ENCODE data around the gene TNFRSF13B.

The TNFRSF13B gene

DNA sequence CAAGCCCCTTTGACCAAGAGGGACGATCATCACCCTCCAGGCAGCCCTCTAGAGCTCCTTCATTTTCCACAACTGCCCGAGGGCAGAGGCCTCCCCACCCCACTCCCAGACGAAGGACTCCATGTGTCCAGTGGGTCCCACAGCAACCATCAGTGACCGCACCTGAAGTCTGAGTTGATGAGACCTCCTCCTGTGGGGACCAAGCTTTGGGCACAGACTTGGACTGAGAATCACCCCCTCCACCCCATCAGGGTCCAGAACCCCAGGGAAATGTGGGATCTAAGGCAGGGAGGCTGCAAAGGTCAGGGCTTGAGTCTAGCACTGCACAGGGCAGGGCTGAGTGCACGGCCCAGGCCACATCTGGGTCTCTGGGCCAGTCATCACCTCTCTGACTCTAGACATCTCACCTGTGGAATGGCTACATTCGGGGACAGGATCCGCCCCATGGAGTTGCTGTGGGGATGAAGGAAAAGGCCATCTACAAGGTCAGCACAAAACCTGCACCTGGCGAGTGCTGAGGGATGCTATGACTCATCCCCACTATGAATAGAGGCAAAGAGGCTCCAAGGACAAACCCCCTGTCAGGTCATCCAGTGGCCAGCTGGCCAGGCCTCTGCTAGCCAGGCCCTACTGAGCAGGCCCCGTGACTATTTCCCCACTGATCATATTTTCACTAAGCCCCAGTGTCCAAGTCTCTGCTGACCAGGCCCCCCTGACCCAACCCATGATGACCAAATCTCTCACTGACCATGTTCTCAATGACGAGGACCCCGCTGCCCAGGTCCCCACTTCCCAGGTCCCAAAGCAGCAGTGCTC lies 38.4 kb downstream of the TNFRSF13B start:
- Histone ChIP-seq H3K36me3 (ENCODE audit: control insufficient read depth in 1 of 2, insufficient read depth in 2 of 2, low read depth in 1 of 2, low read length in 2 of 2) (no peaks in the 10 kb centered on the region), H4K91ac (ENCODE audit: low read length) (no peak overlapping the region), H3K14ac (ENCODE audit: low read length in 2 of 2) (peak overlapping the region in 1 of 2 experiments; percentile 31), H2BK5ac (ENCODE audit: low read depth, low read length, poor library complexity, severe bottlenecking) (no peak overlapping the region), H3K4me2 (ENCODE audit: low read length, poor library complexity, severe bottlenecking) (no peak overlapping the region), H3K18ac (ENCODE audit: low read depth in 1 of 2, low read length in 2 of 2) (no peak overlapping the region), H3K27me3 (ENCODE audit: control insufficient read depth in 1 of 2, insufficient read depth in 1 of 2, low read length in 2 of 2) (peaks cover 31 to 61% of the 10 kb centered on the region in 2 experiments), H3K9me3 (ENCODE audit: control insufficient read depth, low read length) (no peaks in the 10 kb centered on the region), H2AFZ (ENCODE audit: low read depth, low read length) (no peak overlapping the region), H3K4ac (ENCODE audit: low read depth in 1 of 2, low read length in 2 of 2) (no peak overlapping the region), H3K9ac (ENCODE audit: low read length) (no peak overlapping the region), H2BK15ac (ENCODE audit: low read depth, poor library complexity, severe bottlenecking) (no peak overlapping the region), H4K8ac (ENCODE audit: low read length) (no peak overlapping the region), H2BK120ac (ENCODE audit: low read depth, low read length) (no peak overlapping the region), H3K79me1 (replicated peaks; ENCODE audit: low read length, poor library complexity, severe bottlenecking) (no peaks in the 10 kb centered on the region), H3K23ac (ENCODE audit: low read length in 2 of 2) (no peak overlapping the region), H2AK5ac (ENCODE audit: low read length, severe bottlenecking) (no peak overlapping the region), H2BK12ac (ENCODE audit: low read length in 2 of 2) (no peak overlapping the region), H3K4me3 (ENCODE audit: insufficient read depth in 1 of 2, low read depth in 1 of 2, low read length in 2 of 2) (no peak overlapping the region), H3K4me1 (ENCODE audit: control insufficient read depth, insufficient read depth, low read depth, low read length) (peaks cover 3% of the 10 kb centered on the region), H3K27ac (ENCODE audit: low read length, poor library complexity, severe bottlenecking) (no peak overlapping the region)
- WGBS, result 76% methylated on average over 10 of the region's 11 CpGs
- no peak for DNase-seq

- H3K4ac ChIP-seq (ENCODE audit: low read depth in 1 of 2, low read length in 2 of 2), result no peak overlapping the region
- H3K4me1 ChIP-seq (ENCODE audit: control insufficient read depth, insufficient read depth, low read depth, low read length), result peaks cover 3% of the 10 kb centered on the region
- H4K91ac ChIP-seq (ENCODE audit: low read length), result no peak overlapping the region
- no peak overlapping the region for H3K23ac ChIP-seq (ENCODE audit: low read length in 2 of 2)
- no peak overlapping the region for H2AK5ac ChIP-seq (ENCODE audit: low read length, severe bottlenecking)
- no peaks in the 10 kb centered on the region for H3K79me1 ChIP-seq (replicated peaks; ENCODE audit: low read length, poor library complexity, severe bottlenecking)
- no peak overlapping the region for H3K9ac ChIP-seq (ENCODE audit: low read length)
- no peak overlapping the region for H4K8ac ChIP-seq (ENCODE audit: low read length)
- no peak overlapping the region for H3K18ac ChIP-seq (ENCODE audit: low read depth in 1 of 2, low read length in 2 of 2)
- H2BK15ac ChIP-seq (ENCODE audit: low read depth, poor library complexity, severe bottlenecking), result no peak overlapping the region
- H3K27me3 ChIP-seq (ENCODE audit: control insufficient read depth in 1 of 2, insufficient read depth in 1 of 2, low read length in 2 of 2), result peaks cover 30 to 58% of the 10 kb centered on the region in 2 experiments
- no peak overlapping the region for H2BK120ac ChIP-seq (ENCODE audit: low read depth, low read length)
- H2AFZ ChIP-seq (ENCODE audit: low read depth, low read length), result no peak overlapping the region
- WGBS, result 80% methylated on average over 6 of the region's 6 CpGs
- no peak overlapping the region for H2BK12ac ChIP-seq (ENCODE audit: low read length in 2 of 2)
- H3K4me3 ChIP-seq (ENCODE audit: insufficient read depth in 1 of 2, low read depth in 1 of 2, low read length in 2 of 2), result no peak overlapping the region
- H3K4me2 ChIP-seq (ENCODE audit: low read length, poor library complexity, severe bottlenecking), result no peak overlapping the region
- H2BK5ac ChIP-seq (ENCODE audit: low read depth, low read length, poor library complexity, severe bottlenecking), result no peak overlapping the region
- H3K14ac ChIP-seq (ENCODE audit: low read length in 2 of 2), result no peak overlapping the region
- no peak for DNase-seq
- no peaks in the 10 kb centered on the region for H3K9me3 ChIP-seq (ENCODE audit: control insufficient read depth, low read length)
- H3K36me3 ChIP-seq (ENCODE audit: control insufficient read depth in 1 of 2, insufficient read depth in 2 of 2, low read depth in 1 of 2, low read length in 2 of 2), result no peaks in the 10 kb centered on the region
- H3K27ac ChIP-seq (ENCODE audit: low read length, poor library complexity, severe bottlenecking), result no peak overlapping the region
These were observed 39.3 kb downstream of the TNFRSF13B start for GRCh38 chr17:16932611-16933010.

GRCh38 chr17:16932156-16932555 lies 39.8 kb downstream of the TNFRSF13B start:
- Histone ChIP-seq H3K27me3 (ENCODE audit: control insufficient read depth in 1 of 2, insufficient read depth in 1 of 2, low read length in 2 of 2) (peaks cover 30 to 59% of the 10 kb centered on the region in 2 experiments), H3K79me1 (replicated peaks; ENCODE audit: low read length, poor library complexity, severe bottlenecking) (no peaks in the 10 kb centered on the region), H2BK15ac (ENCODE audit: low read depth, poor library complexity, severe bottlenecking) (no peak overlapping the region), H3K9me3 (ENCODE audit: control insufficient read depth, low read length) (no peaks in the 10 kb centered on the region), H4K91ac (ENCODE audit: low read length) (no peak overlapping the region), H4K8ac (ENCODE audit: low read length) (no peak overlapping the region), H3K18ac (ENCODE audit: low read depth in 1 of 2, low read length in 2 of 2) (no peak overlapping the region), H2BK12ac (ENCODE audit: low read length in 2 of 2) (no peak overlapping the region), H3K4me3 (ENCODE audit: insufficient read depth in 1 of 2, low read depth in 1 of 2, low read length in 2 of 2) (no peak overlapping the region), H3K4me2 (ENCODE audit: low read length, poor library complexity, severe bottlenecking) (no peak overlapping the region), H2AK5ac (ENCODE audit: low read length, severe bottlenecking) (no peak overlapping the region), H3K4ac (ENCODE audit: low read depth in 1 of 2, low read length in 2 of 2) (no peak overlapping the region), H3K4me1 (ENCODE audit: control insufficient read depth, insufficient read depth, low read depth, low read length) (peaks cover 3% of the 10 kb centered on the region), H2AFZ (ENCODE audit: low read depth, low read length) (no peak overlapping the region), H3K23ac (ENCODE audit: low read length in 2 of 2) (no peak overlapping the region), H3K36me3 (ENCODE audit: control insufficient read depth in 1 of 2, insufficient read depth in 2 of 2, low read depth in 1 of 2, low read length in 2 of 2) (no peaks in the 10 kb centered on the region), H3K9ac (ENCODE audit: low read length) (no peak overlapping the region), H2BK120ac (ENCODE audit: low read depth, low read length) (no peak overlapping the region), H3K27ac (ENCODE audit: low read length, poor library complexity, severe bottlenecking) (no peak overlapping the region), H3K14ac (ENCODE audit: low read length in 2 of 2) (no peak overlapping the region), H2BK5ac (ENCODE audit: low read depth, low read length, poor library complexity, severe bottlenecking) (no peak overlapping the region)
- no peak for DNase-seq
- 82% methylated on average over 8 of the region's 8 CpGs for WGBS

GRCh38 chr17:16931318-16932060 lies 40.4 kb downstream of the TNFRSF13B start:
- no peak for DNase-seq
- Histone ChIP-seq H2BK12ac (ENCODE audit: low read length in 2 of 2) (no peak overlapping the region), H3K4me3 (ENCODE audit: insufficient read depth in 1 of 2, low read depth in 1 of 2, low read length in 2 of 2) (no peak overlapping the region), H3K27me3 (ENCODE audit: control insufficient read depth in 1 of 2, insufficient read depth in 1 of 2, low read length in 2 of 2) (peaks cover 30 to 65% of the 10 kb centered on the region in 2 experiments), H4K8ac (ENCODE audit: low read length) (no peak overlapping the region), H4K91ac (ENCODE audit: low read length) (no peak overlapping the region), H3K27ac (ENCODE audit: low read length, poor library complexity, severe bottlenecking) (no peak overlapping the region), H2BK15ac (ENCODE audit: low read depth, poor library complexity, severe bottlenecking) (no peak overlapping the region), H3K4me2 (ENCODE audit: low read length, poor library complexity, severe bottlenecking) (no peak overlapping the region), H3K18ac (ENCODE audit: low read depth in 1 of 2, low read length in 2 of 2) (no peak overlapping the region), H2AK5ac (ENCODE audit: low read length, severe bottlenecking) (no peak overlapping the region), H3K36me3 (ENCODE audit: control insufficient read depth in 1 of 2, insufficient read depth in 2 of 2, low read depth in 1 of 2, low read length in 2 of 2) (no peaks in the 10 kb centered on the region), H3K4ac (ENCODE audit: low read depth in 1 of 2, low read length in 2 of 2) (no peak overlapping the region), H3K9me3 (ENCODE audit: control insufficient read depth, low read length) (no peaks in the 10 kb centered on the region), H2AFZ (ENCODE audit: low read depth, low read length) (no peak overlapping the region), H3K79me1 (replicated peaks; ENCODE audit: low read length, poor library complexity, severe bottlenecking) (no peaks in the 10 kb centered on the region), H2BK120ac (ENCODE audit: low read depth, low read length) (no peak overlapping the region), H2BK5ac (ENCODE audit: low read depth, low read length, poor library complexity, severe bottlenecking) (no peak overlapping the region), H3K9ac (ENCODE audit: low read length) (no peak overlapping the region), H3K14ac (ENCODE audit: low read length in 2 of 2) (no peak overlapping the region), H3K23ac (ENCODE audit: low read length in 2 of 2) (no peak overlapping the region), H3K4me1 (ENCODE audit: control insufficient read depth, insufficient read depth, low read depth, low read length) (peaks cover 3% of the 10 kb centered on the region)
- WGBS, result 77% methylated on average over 9 of the region's 9 CpGs

All from mesenchymal stem cell (in vitro differentiated cells and primary cell).